GM19025 (cell line): Measurements from ENCODE around the gene UCKL1.
"Not testable (repeated sequence)": the region's sequence is repeated elsewhere in the genome, so short reads cannot be mapped to it uniquely, and the experiment has no call there.

Experiments used
- ATAC-seq: cut with Tn5 transposase; IDR thresholded peaks from one replicate; pipeline ENCODE4 v1.9.1; 2021; ENCODE audit warnings: mild to moderate bottlenecking, low read depth, moderate library complexity; ENCODE audit not compliant: unreplicated experiment

The UCKL1 gene

GRCh38 chr20:63973160-63973479, 16.9 kb upstream of the UCKL1 start:
- no peak for ATAC-seq

- no peak for ATAC-seq
Measured at GRCh38 chr20:63972312-63973159, 16.3 kb upstream of the UCKL1 start.

GRCh38 chr20:63971960-63972311, 15.7 kb upstream of the UCKL1 start:
- not testable (repeated sequence) for ATAC-seq

DNA sequence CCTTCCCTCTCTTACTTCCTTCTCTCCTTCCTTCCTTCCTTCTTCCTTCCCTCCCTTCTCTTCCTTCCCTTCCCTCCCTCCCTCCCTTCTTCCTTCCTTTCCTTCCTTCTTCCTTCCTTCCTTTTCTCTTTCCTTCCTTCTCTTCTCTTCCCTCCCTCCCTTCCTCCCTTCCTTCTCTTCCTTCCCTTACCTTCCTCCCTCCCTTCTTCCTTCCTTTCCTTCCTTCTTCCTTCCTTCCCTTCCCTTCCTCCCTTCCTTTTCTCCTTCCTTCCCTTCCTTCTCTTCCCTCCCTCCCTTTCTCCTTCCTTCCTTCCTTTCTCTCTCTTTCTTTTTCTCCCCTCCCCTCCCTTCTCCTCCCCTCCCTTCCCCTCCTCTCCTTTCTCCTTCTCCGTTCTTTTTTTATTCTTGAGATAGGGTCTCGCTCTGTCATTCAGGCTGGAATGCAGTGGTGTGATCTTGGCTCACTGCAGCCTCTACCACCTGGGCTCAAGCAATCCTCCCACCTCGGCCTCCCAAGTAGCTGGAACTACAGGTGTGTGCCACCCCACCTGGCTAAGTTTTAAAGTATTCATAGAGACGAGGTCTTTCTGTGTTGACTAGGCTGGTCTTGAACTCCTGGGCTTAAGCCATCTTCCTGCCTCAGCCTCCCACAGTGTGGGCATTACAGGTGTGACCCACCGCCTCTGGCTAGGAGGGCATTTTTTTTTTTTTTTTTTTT, 14.7 kb upstream of the UCKL1 start:
- no peak for ATAC-seq

DNA sequence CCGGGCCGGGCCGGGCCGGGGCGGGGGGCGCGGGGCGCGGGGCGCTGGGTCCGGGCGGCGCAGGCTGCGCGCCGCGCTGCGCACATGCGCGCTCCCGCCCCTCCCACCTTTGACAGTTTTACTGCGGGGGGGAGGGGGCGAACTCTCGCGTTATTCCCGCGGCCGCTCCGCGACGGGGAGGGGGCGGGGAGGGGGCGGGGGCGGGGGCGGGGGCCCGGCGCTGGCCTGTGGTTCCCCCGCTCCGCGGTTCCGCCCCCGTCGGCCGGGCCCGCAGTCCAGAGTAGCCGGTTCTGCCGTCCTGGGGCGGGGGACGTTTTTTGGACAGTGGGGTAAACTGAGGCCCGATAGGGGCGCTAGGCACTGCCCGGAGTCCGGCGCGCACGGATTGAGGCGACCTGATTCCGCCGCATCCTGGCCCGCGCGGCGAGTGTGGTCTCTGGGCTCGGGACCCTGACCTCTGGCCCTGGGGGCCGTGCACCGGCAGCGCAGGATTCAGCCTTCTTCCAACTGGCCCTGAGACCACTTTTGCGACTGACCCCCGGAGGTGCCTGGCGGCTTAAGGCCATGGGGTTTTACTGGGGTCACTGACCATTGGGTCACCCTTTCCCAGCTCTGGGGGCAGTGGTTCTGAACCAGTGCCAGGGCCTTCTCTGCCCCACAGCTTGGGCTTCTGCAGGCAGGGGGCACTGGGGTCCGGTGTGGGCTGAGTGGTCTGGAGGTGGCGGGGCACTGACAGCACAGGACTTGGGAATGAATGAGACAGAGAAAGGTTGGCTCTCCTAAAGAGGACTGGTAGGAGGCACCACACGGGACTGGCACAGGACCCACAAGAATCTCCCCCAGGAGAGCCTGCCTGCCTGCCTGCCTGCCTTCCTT, 13.9 kb upstream of the UCKL1 start, which contains the start of gene ZNF512B:
Gene ZNF512B, minus strand, starts transcription at position 93 of the 876 bp plus-strand sequence. CDS start 1,980 bp downstream, outside the sequence.
- no peak for ATAC-seq

DNA sequence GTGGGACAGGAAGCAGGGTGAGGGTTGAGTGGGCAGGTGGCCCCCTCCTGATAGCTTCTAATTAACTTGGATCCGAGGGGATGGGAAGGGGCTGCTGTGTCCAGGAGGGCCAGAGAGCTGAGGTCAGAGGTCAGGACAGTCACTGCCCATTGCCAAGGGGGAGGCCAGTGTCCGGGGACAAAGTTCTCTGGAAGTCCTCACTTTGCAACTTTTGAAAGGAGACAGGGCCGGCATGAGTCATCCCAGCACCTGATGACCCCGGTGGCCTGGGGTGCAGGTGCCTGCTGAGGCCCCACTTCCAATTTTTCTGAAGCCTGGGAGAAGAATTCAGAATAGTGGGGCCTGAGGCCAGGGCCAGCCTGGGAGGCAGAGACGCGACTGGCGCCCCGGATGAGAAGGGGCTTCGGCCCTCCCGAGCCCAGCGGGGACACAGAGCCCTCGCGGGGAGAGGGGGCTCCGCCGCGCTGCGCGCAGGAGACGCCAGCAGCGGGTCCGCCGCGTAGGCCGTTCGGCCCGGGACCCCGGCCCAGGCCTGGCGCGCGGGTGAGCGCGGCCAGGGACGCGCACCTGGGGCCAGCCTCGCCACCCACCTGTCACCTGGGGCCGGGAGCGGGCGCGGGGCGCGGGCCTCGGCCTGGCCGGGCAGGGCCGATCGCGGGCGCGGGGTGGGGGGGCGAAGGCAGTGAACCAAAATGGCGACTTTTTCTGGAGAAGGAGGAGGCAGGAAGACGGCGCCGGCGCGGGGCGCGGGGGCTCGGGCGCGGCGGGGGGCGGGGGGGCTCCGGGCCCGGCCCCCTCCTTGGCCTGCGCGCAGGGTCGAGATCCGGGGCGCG, 12.9 kb upstream of the UCKL1 start:
- no peak for ATAC-seq

- ATAC-seq = no peak
Measured at GRCh38 chr20:63968136-63968927, 12.1 kb upstream of the UCKL1 start.

- no peak for ATAC-seq
Measured at GRCh38 chr20:63967330-63968135, 11.3 kb upstream of the UCKL1 start.

DNA sequence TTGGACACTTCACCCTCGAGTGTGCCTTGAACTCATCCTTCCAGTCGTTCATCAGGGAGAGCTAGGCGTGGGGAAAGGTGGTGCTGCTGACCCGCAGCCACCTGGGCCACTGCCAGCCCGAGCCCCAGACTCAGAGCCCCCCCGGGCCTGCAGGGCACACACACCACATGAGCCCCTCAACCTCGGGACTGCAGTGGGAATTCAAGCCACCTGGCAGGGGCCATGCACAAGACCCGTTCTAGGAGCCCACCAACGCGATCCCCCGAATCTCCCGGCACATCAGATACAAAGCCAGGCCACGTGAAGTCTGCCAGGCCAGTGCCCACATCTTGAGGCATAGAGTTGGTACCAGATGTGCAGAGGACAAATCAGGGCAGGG, 10.7 kb upstream of the UCKL1 start:
- no peak for ATAC-seq

DNA sequence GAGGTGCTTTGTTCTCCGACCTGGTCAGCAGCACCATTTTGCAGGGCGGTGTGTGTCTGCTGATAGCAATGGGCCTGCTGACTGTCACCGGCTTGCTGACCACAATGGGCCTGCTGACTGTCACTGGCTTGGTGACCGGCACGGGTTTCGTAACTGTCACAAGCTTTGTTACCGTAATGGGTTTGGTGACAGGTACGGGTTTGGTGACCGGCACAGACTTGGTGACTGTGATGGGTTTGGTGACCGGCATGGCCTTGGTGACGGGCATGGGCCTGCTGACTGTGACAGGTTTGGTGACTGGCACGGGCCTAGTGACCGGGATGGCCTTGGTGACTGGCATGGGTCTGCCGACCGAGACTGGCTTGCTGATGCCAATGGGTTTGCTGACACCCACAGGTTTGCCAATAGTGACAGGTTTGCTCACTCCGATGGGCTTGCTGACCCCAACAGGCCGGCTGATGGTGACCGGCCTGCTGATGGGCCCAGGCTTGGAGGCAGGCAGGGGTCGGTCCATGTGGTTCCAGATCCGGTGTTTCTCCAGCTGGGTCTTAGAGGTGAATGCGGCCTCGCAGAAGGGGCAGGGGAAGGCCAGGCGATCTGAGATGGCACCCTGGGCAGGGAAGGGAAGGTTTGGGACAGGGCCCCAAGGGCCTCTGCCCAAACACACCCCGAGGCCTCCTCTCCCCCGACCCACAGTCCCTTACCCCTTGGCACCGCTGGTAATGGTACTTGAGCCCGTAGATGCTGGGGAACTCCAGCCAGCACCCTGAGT, 10.1 kb upstream of the UCKL1 start:
- no peak for ATAC-seq

GRCh38 chr20:63964412-63964811, 8.2 kb upstream of the UCKL1 start:
- ATAC-seq = no peak

DNA sequence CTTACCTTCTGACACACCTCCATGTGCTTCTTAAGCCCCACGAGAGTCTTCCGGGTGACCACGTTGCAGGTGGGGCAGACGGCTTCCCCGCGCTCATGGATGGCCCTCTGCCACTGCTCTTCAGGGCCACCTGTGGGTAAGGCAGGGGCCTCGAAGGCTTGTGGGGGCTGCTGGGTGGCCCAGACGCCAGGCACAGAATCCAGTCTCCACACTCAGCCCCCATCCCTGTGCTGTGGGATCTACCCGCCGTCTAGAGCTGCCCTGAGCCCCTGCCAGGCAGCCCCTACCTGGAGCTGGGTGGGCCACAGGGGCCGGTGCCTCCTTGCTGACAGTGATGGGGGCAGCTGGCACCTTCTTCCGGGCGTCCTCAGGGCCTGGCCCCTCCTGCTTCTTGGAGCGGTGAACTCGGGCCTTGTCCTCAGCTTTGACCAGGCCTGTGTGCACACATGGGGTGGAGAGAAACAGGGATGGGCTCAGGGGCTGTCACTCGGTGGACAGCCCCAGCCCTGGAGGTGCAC, 7.6 kb upstream of the UCKL1 start:
- no peak for ATAC-seq

- ATAC-seq = no peak
Measured at GRCh38 chr20:63963348-63963741, 7.1 kb upstream of the UCKL1 start.

DNA sequence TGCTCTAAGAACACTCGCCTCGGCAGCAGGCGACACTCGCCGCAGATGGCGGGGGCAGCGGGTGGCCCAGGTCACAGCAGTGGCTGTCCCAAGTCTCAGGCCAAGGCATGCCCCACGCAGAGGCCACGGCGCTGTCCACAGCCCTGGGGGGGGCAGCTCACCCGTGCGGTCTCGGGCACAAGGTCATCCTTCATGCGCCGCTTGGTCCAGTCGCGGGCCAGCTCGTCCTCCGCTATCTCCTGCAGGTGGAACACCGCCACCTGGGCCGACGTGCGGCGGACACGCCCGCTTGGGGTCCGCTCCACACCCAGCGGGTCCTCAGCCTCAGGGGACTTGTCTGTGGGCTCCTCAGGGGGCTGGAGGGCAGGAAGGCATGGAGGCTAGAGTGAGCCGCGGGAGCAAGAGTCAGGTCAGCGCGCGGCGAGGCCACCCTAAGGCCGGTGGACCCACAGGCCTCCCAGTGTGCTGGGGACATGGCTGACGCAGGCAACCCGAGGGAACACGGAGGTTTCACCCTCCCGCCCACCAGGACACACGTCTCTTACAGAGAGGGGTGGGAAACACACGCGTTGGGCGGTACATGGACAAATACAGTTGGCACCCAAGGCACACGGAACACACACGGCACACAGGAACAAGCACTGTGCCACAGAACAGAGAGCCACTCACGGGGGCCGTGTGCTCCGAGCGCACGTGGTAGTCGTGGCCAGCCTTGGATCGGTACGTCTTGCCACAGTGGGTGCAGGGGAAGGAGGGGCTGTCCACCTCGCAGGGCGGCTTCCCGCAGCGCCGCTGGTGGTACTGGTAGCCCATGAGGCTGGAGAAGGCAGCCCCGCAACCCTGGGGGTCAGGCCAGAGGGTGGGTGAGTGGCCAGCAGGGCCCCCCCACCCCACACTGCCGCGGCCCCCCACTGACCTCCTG, 6.5 kb upstream of the UCKL1 start:
- no peak for ATAC-seq

GRCh38 chr20:63961664-63962425, 5.6 kb upstream of the UCKL1 start:
- ATAC-seq = no peak
